A549 (cell line): Measurements from ENCODE around the gene ADGRG1. TPM values are rescaled to one million over a fixed set of nuclear protein-coding genes. Genes with fewer than 3 reads are reported as not detected.
A peak's percentile ranks its signal among the peaks of the same experiment; 100 is the strongest.

Source experiments
- ATAC-seq, 2 experiments: fragments of 200-7000 bp in 1 of 2; fragments of >200 bp in 1 of 2; cut with Nextera tagmentation in 1 of 2; cut with Tn5 transposase in 1 of 2; 3 replicates each; pipeline versions ENCODE4 v1.8.0 to v1.9.1; 2018 to 2020; ENCODE audit warnings: mild to moderate bottlenecking in 1 of 2, moderate library complexity in 1 of 2
- CTCF ChIA-PET: fragments of 300-600 bp; sonication (Branson Sonifier 250); formaldehyde crosslinking; extraction: SDS; loops from one replicate; lab custom pipeline; 2021; ENCODE audit warnings: antibody characterized with exemption, inconsistent platforms; lab: Yijun Ruan, JAX
- POLR2A ChIA-PET: fragments of 350-600 bp; formaldehyde crosslinking; extraction: SDS; loops from one replicate; lab custom pipeline; 2021; ENCODE audit warnings: antibody characterized with exemption, inconsistent platforms; lab: Yijun Ruan, JAX
- DNase-seq, 2 experiments: peaks; one replicate each; pipeline versions ENCODE4 v3.0.0 to v3.0.0-alpha.2; 2011 to 2016; ENCODE audit warnings: low read depth in 1 of 2, low spot score in 1 of 2
- FAIRE-seq: peaks from 2 replicates; lab custom pipeline; 2011; peaks lifted over from hg19 to GRCh38; lab: Jason Lieb, UNC
- H3K27ac ChIP-seq, 2 experiments: fragments of >200 bp; sonication (Bioruptor Twin); formaldehyde crosslinking; 3 replicates each; pipeline ENCODE4 v1.5.1; 2016 to 2017
- H3K4me1 ChIP-seq: fragments of >200 bp; sonication (Bioruptor Twin); formaldehyde crosslinking; 3 replicates; pipeline ENCODE4 v1.6.1; 2016
- H3K4me2 ChIP-seq: fragments of >200 bp; sonication (Bioruptor Twin); formaldehyde crosslinking; 3 replicates; pipeline ENCODE4 v1.6.1; 2016
- H3K4me3 ChIP-seq: fragments of >200 bp; sonication (Bioruptor Twin); formaldehyde crosslinking; 3 replicates; pipeline ENCODE4 v1.5.1; 2016
- H3K9me3 ChIP-seq: fragments of >200 bp; sonication (Bioruptor Twin); formaldehyde crosslinking; 3 replicates; pipeline ENCODE4 v1.6.1; 2016
- CEBPB ChIP-seq, 2 experiments: fragments of >200 bp in 1 of 2; sonication (Bioruptor Twin) in 1 of 2; formaldehyde crosslinking in 1 of 2; IDR thresholded peaks; 2 replicates each; pipeline ENCODE4 v1.6.1; 2012 to 2016
- EHF ChIP-seq: fragments of 250-450 bp; sonication (Bioruptor Pico); IDR thresholded peaks from 2 replicates; pipeline ENCODE4 v1.5.0; 2020; ENCODE audit warnings: mild to moderate bottlenecking
- EHMT2 ChIP-seq: fragments of 200-600 bp; sonication (generic); IDR thresholded peaks from 2 replicates; pipeline ENCODE4 v1.6.1; 2016; ENCODE audit warnings: antibody characterized with exemption, low read depth, mild to moderate bottlenecking, moderate library complexity
- GATA3 ChIP-seq: IDR thresholded peaks from 2 replicates; pipeline ENCODE4 v1.6.1; 2012; ENCODE audit warnings: borderline replicate concordance
- HOXA7 ChIP-seq: fragments of 250-450 bp; sonication (Bioruptor Pico); IDR thresholded peaks from 2 replicates; pipeline ENCODE4 v1.5.0; 2020; ENCODE audit warnings: mild to moderate bottlenecking, moderate library complexity
- HOXB13 ChIP-seq: fragments of 250-450 bp; sonication (Bioruptor Pico); IDR thresholded peaks from 2 replicates; pipeline ENCODE4 v1.5.0; 2020; ENCODE audit warnings: low read depth, mild to moderate bottlenecking, moderate library complexity
- JUNB ChIP-seq: fragments of >200 bp; sonication (Bioruptor Twin); formaldehyde crosslinking; IDR thresholded peaks from 2 replicates; pipeline ENCODE4 v1.6.1; 2016
- KDM5A ChIP-seq: fragments of 200-600 bp; sonication (generic); IDR thresholded peaks from 2 replicates; pipeline ENCODE4 v1.6.1; 2016; ENCODE audit warnings: antibody characterized with exemption, mild to moderate bottlenecking
- MAX ChIP-seq: IDR thresholded peaks from 2 replicates; pipeline ENCODE4 v1.6.1; 2012
- PBX3 ChIP-seq: IDR thresholded peaks from 2 replicates; pipeline ENCODE4 v1.6.1; 2012
- RAD21 ChIP-seq, 2 experiments: fragments of >200 bp in 1 of 2; sonication (Bioruptor Twin) in 1 of 2; formaldehyde crosslinking in 1 of 2; IDR thresholded peaks in 1 of 2; conservative IDR thresholded peaks in 1 of 2; 2 replicates in 1 of 2; 3 replicates in 1 of 2; pipeline ENCODE4 v1.6.1; 2012 to 2018; ENCODE audit warnings: inconsistent platforms in 1 of 2
- REST ChIP-seq: fragments of 200-600 bp; sonication (generic); IDR thresholded peaks from 2 replicates; pipeline ENCODE4 v1.6.1; 2016; ENCODE audit warnings: antibody characterized with exemption, mild to moderate bottlenecking, moderate library complexity
- TP53 ChIP-seq: fragments of 250-450 bp; sonication (Bioruptor Pico); IDR thresholded peaks from 2 replicates; pipeline ENCODE4 v1.5.0; 2021; ENCODE audit warnings: mild to moderate bottlenecking, moderate library complexity
- ZFP36 ChIP-seq: fragments of 450-650 bp; IDR thresholded peaks from 2 replicates; pipeline ENCODE4 v1.6.1; 2014; ENCODE audit warnings: borderline replicate concordance; ENCODE audit not compliant: partially characterized antibody
- ZNF302 ChIP-seq: fragments of 250-450 bp; sonication (Bioruptor Pico); IDR thresholded peaks from 2 replicates; pipeline ENCODE4 v1.9.0; 2021; ENCODE audit warnings: inconsistent platforms, mild to moderate bottlenecking, moderate library complexity
- ZSCAN20 ChIP-seq: fragments of 250-450 bp; sonication (Bioruptor Pico); IDR thresholded peaks from 2 replicates; pipeline ENCODE4 v1.8.0; 2022; ENCODE audit warnings: mild to moderate bottlenecking, moderate library complexity
- WGBS: methylation state at CpG from one replicate; pipeline ENCODE4 v1.1.6; 2017; ENCODE audit errors: missing lambda C conversion rate; 5-methylcytosine and 5-hydroxymethylcytosine counted together
- polyA plus RNA-seq, 4 experiments: library from polyadenylated mRNA; depleted of rRNA in 3 of 4; stranded (reverse); fragments of >200 nt; fragmentation: RNase III in 1 of 4; extraction: RNeasy Plus Mini Kit Qiagen cat#74134 plus additional on column Dnase treatment in 1 of 4; gene quantifications; 2 replicates in 3 of 4; 3 replicates in 1 of 4; pipeline ENCODE4 v1.2.3, GENCODE V29; 2011 to 2017

ADGRG1 gene
- polyA plus RNA-seq, 2 of the 4 experiments (the other 2 are of a cell fraction): 28.3 to 142 TPM

GRCh38 chr16:57668263-57668571 is 39.8 kb downstream of the ADGRG1 start, which contains the start of gene ADGRG3:
TSS of gene ADGRG3 (plus strand) at chr16:57668306. CDS start at chr16:57668348, 42 bp downstream.
- DNase-seq (no peak), FAIRE-seq (no peak), ATAC-seq (peak in 1 of 2 experiments; percentile 3; a peak in 1 of 6 replicates)
- no peak within 1 kb of the TSS for H3K4me3 ChIP-seq
- POLR2A ChIA-PET: no interaction called here
- peak within 1 kb of the TSS; percentile 33 for H3K4me2 ChIP-seq
- CTCF ChIA-PET: interaction anchor here (1.0 to 4.7 kb wide), 6 partner anchors 9 to 127 kb away, joined by 3 to 21 read pairs (median 4); no protein-coding TSS in a partner anchor
- peak within 1 kb of the TSS; percentile 61 to 71 for H3K27ac ChIP-seq
- H3K4me1 ChIP-seq: peaks cover 16% of the 10 kb centered on the region
- TF ChIP-seq ZFP36: no peak
- TF ChIP-seq HOXB13 (CRISPR knock-in tag): no peak
- TF ChIP-seq PBX3: no peak
- no peak for TF ChIP-seq MAX
- no peak for TF ChIP-seq CEBPB (IDR thresholded peaks at IDR 0.05)
- no peak for TF ChIP-seq RAD21 (conservative IDR thresholded peaks at IDR 0.05 in 1 of 2, IDR thresholded peaks at IDR 0.05 in 1 of 2)
- no peak for TF ChIP-seq GATA3
- 91% methylated on average over 11 of the region's 11 CpGs for WGBS
- H3K9me3 ChIP-seq: no peaks in the 10 kb centered on the region

GRCh38 chr16:57668630-57669475 is 40.4 kb downstream of the ADGRG1 start:
- H3K9me3 ChIP-seq: no peaks in the 10 kb centered on the region
- no peak for FAIRE-seq
- peak; percentile 1 to 2; a peak in 1 of 6 replicates for ATAC-seq
- TF ChIP-seq EHMT2 (no peak), JUNB (no peak), TP53 (CRISPR knock-in tag) (no peak), EHF (no peak), KDM5A (no peak), REST (no peak)
- ChIA-PET POLR2A (no interaction called here), CTCF (interaction anchor here (0.6 to 4.7 kb wide), 5 partner anchors 10 to 92 kb away, joined by 3 to 21 read pairs (median 4); no protein-coding TSS in a partner anchor)
- H3K4me1 ChIP-seq: peaks cover 16% of the 10 kb centered on the region
- H3K4me3 ChIP-seq: no peak overlapping the region
- DNase-seq: no peak
- H3K4me2 ChIP-seq: no peak overlapping the region
- peak overlapping the region; percentile 61 to 71; a peak in 4 of 6 replicates for H3K27ac ChIP-seq
- 91% methylated on average over 19 of the region's 20 CpGs for WGBS

- FAIRE-seq (no peak), ATAC-seq (peak; percentile 1 to 5; a peak in 3 of 6 replicates), DNase-seq (no peak)
- Histone ChIP-seq H3K27ac (peak overlapping the region in 1 of 2 experiments; percentile 39; a peak in 2 of 6 replicates), H3K4me2 (no peak overlapping the region), H3K9me3 (no peaks in the 10 kb centered on the region), H3K4me3 (no peak overlapping the region), H3K4me1 (peaks cover 16% of the 10 kb centered on the region)
- no peak for TF ChIP-seq ZNF302 (CRISPR knock-in tag)
- TF ChIP-seq ZSCAN20 (CRISPR knock-in tag): no peak
- TF ChIP-seq RAD21 (conservative IDR thresholded peaks at IDR 0.05 in 1 of 2, IDR thresholded peaks at IDR 0.05 in 1 of 2): 0 out of 5 replicates have a peak, but pooled peaks of 1 of the 2 experiments have one; percentile 4
- no peak for TF ChIP-seq HOXA7 (CRISPR knock-in tag)
- ChIA-PET POLR2A (no interaction called here), CTCF (interaction anchor here (0.9 to 4.7 kb wide), 4 partner anchors 15 to 79 kb away, joined by 3 to 21 read pairs (median 4); no protein-coding TSS in a partner anchor)
- 89% methylated on average over 10 of the region's 12 CpGs for WGBS
Measured at GRCh38 chr16:57669476-57670162, 41.2 kb downstream of the ADGRG1 start.
